Thyroid gland (tissue), 4 donors: ENCODE results near the gene TYRO3.

Source experiments
- CTCF ChIP-seq, 6 experiments: fragments of 200-600 bp in 3 of 6; fragments of 450-650 bp in 3 of 6; sonication (generic) in 3 of 6; IDR thresholded peaks; one replicate each; pipeline ENCODE4 v1.5.1; 2016 to 2019; ENCODE audit warnings: antibody characterized with exemption in 6 of 6, mild to moderate bottlenecking in 2 of 6, inconsistent platforms in 1 of 6, moderate library complexity in 1 of 6
- POLR2A ChIP-seq, 2 donors: fragments of 450-650 bp; IDR thresholded peaks; one replicate each; pipeline ENCODE4 v1.6.1; 2017; ENCODE audit warnings: antibody characterized with exemption in 2 of 2, mild to moderate bottlenecking in 2 of 2, moderate library complexity in 1 of 2

GRCh38 chr15:41561777-41562145, 2.7 kb downstream of the TYRO3 start:
- TF ChIP-seq CTCF (IDR thresholded peaks at IDR 0.05) (no peak), POLR2A (IDR thresholded peaks at IDR 0.05) (no peak)
